GM18511 (cell line): ENCODE measurements around the gene MEI4.
"Not testable (repeated sequence)": the region's sequence is repeated elsewhere in the genome, so short reads cannot be mapped to it uniquely, and the experiment has no call there.

Experiments used
- ATAC-seq: cut with Tn5 transposase; IDR thresholded peaks from one replicate; pipeline ENCODE4 v1.9.1; 2021; ENCODE audit warnings: mild to moderate bottlenecking, moderate library complexity; ENCODE audit not compliant: unreplicated experiment

Gene MEI4, protein sequence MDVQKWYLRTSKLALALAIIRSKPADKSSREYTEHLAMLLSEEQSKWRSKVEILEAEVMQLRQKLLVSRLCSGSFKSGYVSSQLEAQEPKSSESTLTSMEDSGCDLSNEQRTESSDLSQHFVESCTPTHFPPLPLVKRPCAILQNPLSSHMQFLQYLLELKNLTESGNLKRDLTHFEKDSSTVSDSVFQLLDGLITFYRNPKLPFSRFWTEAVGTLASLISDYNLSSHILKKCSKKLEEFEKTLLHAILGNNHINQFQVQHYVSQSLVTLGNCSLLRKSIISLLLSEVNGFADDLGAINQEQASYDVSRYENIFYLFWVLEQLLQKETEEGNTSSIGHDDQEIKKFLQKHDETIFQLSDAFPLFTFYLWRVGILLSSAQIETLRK

DNA sequence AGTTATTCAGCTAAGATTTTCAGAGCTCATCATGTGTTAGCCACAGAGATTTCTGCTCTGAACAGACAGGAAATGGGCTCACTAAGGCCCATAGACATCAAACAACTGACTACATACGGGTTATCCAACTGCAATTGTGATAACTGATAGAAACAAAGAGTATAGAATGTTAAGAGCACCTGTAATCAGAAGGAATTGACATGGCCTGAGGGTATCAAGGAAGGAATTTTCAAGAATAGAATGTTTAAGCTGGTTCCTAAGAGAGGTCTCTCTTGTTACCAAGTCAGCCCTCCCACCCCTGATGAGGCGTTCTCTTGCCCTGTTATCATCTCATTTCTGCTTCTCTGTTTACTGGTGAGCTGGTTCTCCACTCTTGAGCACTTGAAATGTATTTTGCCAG is at the start of gene MEI4:
TSS of gene MEI4 (plus strand) at position 301 of the 400 bp plus-strand sequence. CDS start 37,633 bp downstream, outside the sequence.
- ATAC-seq = no peak

DNA sequence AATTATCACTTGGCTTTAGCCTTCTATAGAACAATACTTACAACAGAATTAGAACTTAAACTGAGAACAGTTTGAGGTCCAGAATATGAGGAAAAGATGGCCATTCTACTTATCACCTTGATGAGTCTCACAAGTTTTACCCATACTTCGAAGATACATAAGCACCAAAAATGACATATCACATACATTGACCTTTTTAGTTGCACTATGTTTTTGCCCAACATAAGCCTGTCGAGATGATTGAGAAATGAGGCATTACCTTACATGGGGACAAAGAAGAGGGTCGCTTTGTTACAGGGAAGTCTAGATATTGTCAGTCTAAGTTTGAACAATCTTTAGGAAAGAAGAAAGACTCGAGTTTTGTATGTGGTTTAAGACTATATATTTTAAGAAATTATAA is 48.4 kb upstream of the MEI4 start:
- ATAC-seq = no peak

DNA sequence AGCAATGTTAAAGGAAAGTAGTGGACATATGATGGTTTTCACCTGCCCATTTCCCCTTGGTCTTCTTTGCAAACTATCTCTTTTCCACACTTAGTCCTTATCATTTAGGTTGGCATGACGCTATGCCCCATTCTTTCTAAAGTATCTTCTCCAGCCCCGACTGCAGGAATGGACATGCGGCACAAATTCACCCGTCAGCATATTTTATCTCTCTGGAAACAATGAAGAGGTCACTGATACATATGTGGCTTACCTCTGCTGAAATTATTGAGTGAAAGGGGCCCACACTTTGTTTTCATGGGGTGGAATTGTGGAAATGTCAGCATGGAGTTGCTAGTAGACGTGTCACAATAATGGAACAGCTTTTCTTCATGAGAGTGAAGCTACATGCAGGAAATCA is 45.8 kb upstream of the MEI4 start:
- no peak for ATAC-seq

DNA sequence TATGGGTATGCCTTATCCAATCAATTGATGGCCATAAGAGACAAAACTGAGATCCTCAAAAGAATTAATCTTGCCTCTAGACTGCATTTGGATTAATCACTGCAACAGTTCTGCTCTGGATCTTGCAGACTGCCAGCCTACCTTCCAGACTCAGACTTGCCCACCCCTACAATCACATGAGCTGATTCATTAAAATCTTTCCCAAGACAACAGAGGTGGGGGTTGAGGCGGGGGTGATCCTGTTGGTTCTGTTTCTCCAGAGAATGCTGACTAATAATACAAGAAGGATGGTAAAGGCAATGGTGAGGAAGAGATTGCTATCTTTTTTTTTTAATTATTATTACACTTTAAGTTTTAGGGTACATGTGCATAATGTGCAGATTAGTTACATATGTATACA is 43.7 kb upstream of the MEI4 start:
- ATAC-seq = no peak

DNA sequence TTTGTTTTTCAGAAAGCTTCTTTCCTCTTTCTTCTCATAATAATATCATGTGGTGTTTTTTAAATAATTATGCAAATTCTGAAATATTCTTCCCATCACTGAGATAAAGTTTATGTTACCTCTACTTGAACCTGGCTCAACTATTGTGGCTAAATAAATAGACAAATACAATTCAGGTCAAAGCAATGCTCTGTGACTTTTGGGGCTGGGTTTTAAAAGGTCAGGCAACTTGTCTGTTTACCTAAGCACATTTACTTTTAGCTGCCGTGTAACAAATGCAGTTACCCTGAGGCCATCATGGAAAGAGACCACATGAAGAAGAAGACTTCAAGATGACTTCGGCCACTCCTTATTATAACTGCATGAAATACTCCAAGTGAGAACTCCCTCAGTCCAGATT is 33.7 kb upstream of the MEI4 start:
- no peak for ATAC-seq

DNA sequence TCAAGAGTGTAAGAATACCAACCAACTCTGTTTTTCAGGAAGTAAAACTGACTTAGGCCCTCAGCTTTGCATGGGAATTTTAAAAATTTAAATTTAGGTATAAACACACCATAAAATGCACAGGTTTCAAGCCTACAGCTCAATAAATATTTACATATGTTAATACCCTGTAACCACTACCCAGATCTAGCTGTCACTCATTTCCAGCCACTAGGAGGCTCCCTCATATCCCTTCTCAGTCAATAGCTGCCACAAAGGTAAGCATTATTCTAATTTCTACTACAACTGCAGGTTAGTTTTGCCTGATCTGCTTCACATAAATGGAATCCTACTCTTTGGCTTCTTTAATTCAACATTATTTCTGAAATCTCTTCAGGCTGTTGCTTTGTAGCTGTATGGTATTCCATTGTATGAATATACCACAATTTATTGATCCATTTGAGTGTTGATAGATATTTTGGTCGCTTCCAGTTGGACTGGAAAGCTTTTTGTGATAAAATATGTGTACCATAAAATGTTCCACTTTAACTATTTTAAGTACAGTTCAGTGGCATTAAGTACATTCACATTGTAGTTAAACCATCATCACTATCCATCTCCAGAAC is 32.5 kb upstream of the MEI4 start:
- ATAC-seq = no peak

DNA sequence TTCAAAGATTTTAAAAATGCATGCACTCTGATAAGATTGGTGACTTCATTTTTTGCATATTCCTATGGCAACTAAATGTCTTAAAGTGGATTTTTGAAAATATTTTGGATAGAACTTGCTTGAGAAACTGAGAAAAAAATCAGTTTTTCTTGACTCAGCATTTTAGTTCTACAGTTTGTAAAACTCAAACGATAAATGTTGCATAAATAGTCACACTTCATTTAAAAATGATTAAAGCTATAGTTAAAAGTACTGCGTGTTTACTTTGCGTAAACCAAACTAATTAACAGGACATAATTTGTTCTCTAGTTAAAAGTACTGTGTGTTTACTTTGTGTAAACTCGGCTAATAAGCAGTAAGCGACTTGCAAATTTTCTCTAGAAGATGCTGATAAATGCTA is 28.3 kb upstream of the MEI4 start:
- ATAC-seq = no peak

DNA sequence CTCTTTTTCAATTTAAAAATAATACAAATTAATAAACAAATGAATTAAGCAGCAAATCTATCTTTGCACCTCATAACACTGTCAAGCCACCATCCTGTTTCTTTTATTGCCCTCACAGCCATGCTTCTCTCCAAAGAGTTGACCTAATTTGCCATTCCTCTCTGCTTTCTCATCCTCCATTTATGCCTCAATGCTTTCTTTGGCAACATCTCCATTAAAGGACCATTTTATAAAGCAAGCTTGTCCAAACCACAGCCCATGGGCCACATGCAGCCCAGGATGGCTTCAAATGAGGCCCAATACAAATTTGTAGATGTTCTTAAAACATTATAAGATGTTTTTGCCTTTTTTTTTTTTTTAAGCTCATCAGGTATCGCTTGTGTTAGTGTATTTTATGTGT is 26.4 kb upstream of the MEI4 start:
- no peak for ATAC-seq

DNA sequence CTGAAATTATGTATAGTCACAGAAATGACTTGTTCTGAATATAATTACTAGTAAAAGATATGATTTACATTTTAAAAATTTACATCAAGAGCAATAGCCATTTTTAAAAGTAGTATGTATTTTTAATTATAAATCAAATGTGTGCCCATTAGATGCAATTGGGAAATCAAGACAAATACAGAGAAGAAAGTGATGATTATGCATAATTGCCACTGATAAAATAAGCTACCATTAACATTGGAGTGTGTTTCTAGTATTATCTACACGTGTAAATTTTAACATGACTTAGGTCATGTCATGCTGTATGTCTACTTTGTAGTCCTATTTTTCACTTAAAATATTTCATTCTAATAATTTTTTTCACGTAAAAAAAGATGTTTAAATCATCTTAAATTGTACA is 22.8 kb upstream of the MEI4 start:
- ATAC-seq = no peak

DNA sequence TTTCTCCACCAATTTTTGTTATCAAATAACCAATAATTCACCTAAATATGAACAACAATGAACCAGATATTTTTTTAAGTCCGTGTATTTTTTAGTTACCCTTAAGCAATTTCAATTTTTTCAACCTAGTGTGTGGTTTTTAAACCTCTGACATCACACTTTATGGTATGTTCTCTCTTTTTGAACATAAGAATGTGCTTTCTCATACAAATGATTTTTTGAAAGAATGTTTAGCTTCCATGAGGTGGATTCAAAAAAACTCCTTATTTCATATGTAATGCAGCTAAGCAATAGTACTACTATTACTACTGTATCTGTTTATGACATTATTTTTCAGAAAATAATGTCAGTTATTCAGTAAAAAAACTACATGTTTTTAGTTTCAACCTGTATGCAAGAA is 19.4 kb upstream of the MEI4 start:
- no peak for ATAC-seq

DNA sequence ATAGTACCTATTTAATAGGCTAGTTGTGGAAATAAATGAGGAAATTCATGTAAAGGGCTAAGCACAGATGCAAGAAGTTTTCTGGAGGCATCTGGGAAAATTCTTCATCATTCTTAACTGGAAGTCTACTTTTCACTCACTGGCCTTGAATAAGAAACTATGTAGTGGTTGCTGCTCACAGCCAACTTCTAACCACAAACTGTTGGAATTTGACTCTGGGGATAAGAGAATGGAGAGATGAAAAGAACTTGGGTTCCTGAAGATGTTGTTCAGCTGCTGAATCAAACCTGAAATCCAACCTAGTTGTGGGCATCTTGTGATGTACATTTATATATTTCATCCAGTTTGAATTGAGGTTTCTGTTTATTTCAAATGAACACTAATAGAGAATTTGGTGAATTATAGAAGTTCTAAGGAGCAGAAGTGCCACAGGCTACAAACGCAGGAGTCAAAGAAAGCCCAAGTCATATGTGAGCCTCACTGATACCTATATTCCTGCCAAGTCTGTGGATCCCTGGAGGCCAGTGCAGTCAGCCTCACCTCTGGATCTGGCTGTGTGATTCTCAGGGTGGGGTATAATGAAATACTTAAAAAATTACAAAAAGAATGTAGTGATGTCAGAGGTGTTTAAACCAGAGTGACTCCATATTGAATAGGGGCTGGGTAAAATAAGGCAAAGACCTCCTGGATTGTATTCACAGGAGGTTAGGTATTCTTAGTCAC is 18.7 kb upstream of the MEI4 start:
- no peak for ATAC-seq

DNA sequence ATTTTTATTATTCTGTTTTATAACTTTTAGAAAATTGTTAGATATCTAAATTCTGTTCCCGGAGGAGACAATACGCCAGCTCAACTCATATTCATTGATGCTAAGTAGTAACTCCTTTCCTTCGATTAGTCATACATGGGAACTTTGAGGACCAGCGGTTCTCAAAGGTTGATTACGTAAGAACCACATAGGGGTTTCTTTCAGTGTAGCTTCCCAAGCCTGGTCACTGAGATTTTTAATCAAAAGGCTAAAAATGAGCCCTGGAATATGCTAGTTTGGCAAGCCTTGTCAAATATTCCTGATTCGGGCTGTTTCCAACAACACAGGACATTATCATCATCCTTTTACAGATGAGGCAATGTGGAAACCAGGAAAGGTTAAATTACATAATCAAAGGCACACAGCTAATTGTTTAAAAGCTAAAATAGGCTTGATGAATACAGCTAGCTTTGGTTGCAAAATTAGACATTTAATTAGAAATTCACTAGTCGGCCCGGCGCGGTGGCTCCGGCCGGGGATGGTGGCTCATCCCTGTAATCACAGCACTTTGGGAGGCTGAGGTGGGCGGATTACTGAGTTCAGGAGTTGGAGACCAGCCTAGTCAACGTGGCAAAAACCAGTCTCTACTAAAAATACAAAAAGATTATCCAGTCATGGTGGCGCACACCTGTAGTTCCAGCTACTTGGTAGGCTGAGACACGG is 14.6 kb upstream of the MEI4 start:
- no peak for ATAC-seq

DNA sequence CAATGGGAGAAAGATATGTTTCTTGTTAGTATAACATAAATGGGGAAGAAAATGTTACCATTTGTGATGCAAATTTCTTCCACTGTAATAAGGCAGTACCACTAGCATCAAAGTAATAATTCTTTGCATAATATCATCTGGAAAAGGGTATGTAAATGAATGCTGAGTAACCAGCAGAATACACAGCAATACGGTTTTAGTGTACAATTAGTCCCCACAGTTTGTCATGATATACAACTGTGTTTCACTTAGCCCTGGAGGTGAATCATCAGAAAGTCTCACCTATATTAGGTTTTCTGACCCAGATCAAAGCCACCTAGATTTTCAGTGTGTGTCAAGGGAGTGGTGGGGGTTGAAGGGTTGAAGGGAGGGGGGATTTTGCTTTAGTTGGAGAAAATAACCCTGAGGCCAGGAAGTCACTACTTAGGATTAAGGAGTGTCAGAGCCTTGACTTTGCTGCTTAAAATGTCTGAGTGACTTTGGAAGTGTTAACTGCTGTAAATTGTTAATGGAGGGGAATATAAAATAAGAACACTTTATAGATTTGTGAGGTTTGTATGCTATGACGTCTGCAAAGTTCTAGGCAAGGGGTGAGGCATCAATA is 8.6 kb upstream of the MEI4 start:
- ATAC-seq = no peak

DNA sequence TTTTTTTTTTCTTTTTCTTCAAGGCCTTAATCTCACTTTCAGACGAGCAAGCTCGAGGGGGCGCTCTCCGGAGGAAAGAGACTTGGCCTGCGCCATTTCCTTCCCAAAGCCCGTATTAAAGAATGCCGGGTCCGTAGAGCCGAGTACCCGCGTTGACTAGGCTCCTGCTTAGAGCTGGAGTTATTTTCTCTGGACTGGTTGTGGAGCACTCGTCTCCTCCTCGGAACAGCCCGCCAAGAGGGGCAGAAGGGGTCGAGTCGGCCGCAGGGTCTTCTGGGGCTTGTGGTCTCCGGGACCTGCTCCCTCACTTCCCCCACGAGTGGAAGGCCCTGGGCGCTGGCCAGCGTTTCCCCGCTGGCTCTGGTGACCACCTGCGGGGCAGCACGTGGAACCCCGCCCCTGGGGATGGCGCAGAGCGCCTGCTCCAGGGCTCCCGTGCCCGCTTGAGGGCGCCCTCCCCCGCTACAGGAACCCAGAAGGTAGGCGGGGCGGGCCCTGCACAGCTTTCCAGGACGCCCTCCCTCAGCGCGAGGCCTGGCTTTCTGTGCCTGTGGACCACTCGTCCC is 2.7 kb upstream of the MEI4 start:
- peak; percentile 55 for ATAC-seq

DNA sequence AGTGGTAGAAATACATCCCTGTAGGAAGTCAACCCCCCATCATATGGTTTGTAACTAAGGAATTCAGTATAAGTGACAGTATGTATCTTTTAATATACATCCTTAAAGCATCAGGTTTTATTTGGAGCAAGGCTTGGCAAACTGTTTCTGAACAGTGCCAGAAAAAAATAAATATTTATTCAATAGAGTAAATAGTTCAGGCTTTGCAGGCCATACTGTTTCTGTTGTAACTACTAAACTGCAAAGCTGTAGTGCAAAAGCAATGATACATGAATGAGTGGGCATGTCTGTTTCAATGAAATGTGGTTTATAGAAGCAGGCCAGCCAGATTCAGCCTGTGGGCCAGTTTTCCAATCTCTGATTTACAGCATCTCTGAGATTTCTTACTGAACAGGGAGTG is 977 bp downstream of the MEI4 start:
- ATAC-seq = no peak

DNA sequence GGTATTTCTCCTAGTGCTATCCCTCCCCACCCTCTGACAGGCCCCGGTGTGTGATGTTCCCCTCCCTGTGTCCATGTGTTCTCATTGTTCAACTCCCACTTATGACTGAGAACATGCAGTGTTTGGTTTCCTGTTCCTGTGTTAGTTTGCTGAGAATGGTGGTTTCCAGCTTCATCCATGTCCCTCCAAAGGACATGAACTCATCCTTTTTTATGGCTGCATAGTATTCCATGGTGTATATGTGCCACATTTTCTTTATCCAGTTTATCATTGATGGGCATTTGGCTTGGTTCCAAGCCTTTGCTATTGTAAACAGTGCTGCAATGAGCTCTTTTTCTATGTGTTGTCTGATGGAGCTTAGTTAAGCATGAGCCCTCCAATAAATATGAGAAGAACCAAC is 2.2 kb downstream of the MEI4 start:
- not testable (repeated sequence) for ATAC-seq

DNA sequence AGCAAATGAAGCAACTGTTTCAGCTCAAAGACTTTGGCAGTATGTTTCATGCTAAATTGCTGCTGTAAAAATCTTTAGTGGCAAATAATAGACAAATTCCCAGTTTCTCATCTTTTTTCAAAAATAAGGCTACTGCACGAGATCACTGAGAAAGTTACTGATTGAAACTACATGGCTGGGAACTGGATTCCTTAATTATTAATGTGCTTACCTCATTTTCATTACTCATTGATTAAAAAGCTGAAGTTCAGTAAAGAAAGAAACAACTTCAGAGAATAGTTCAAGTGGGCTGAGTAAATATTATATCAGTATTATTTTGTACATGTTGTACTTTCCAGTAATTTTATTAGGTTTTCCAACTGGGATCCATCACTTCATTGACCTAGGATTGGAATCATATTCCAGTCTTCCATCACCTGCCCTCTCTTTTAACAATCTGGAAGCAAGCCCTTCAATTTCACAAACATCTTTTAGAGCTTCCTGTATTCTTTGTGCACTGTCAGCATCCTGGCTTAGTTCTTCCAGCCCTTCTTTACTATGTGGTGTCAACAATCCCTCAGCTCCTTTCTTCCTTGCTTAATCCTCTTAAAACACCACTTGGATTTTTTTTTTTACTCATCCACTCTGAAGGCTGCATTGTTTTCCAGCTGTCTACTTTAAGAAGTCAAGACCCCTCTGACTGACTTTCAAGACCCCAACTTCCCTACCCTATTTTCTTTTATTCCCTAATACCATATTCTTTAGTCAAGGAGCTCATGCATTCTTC is 4.3 kb downstream of the MEI4 start:
- ATAC-seq = no peak

DNA sequence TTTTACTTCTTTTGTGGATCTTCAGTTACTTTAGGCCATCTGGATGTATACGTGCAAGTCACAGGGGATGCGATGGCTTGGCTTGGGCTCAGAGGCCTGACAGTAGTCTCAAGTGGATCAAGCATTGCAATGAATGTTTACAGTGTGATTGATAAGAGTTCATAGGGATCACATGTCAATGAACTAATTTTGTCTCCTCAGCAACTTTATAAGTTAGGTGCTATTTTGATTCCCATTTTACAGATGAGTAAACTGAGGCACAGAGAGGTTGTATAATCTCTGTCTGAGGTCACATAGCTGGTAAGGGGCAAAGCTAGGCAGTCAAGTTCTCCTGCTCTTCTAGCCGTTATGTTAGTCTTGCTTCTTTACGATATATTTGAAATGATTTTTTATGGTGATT is 13.5 kb downstream of the MEI4 start:
- no peak for ATAC-seq

DNA sequence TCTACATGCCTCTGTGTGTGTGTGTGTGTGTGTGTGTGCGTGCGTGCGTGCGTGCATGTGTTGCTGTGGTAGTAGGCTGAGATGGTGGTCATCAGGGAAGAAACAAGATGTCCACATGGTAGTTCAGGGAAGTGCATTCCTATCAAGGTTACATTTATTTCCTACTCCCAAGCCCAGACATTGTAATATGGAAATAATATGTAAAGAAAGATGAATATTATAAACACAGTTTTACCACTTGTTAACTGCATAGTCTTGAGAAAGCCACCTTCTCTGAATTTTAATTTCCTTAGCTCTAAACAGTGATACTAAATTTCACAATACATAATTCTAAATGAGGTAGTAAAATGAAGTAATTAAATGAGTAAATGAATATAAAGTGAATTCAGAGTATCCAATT is 14.0 kb downstream of the MEI4 start:
- ATAC-seq = no peak

DNA sequence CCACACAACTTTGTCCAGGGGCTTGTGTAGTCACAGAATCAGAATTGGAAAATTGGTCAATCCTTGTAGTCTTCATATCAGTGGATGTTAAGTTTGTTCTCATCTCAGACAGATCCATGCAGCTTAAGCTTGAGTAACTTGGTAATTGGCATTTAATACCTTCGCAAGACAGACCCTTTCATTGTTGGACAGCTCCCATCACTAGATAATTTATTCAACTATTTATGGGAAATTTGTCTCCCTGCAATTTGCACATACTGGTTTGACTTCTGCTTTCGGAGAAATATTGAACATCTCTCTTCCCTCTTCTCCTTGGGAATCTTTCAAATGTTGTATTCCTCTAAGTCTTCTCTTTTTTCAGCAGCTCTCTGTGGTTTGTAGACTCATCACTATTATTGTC is 17.1 kb downstream of the MEI4 start:
- ATAC-seq = no peak
